Panc1 (cell line): ENCODE results near the gene CDYL. TPM values are rescaled to one million over a fixed set of nuclear protein-coding genes. Genes with fewer than 3 reads are reported as not detected.

Experiments
- ATAC-seq: fragments of 200-7000 bp; cut with Tn5 transposase; 2 replicates; pipeline ENCODE4 v1.9.1; 2020; ENCODE audit warnings: mild to moderate bottlenecking, moderate library complexity
- BruUV-seq: library from RNA; stranded (reverse); fragments of 400-500 nt; replicated peaks from 2 replicates; lab custom pipeline; 2021; lab: Mats Ljungman, UMichigan
- CTCF ChIA-PET: fragments of 300-600 bp; sonication (Branson Sonifier 250); formaldehyde crosslinking; loops from one replicate; lab custom pipeline; 2022; ENCODE audit warnings: antibody characterized with exemption; lab: Charles Lee
- POLR2A ChIA-PET: fragments of 300-600 bp; sonication (Branson Sonifier 250); formaldehyde crosslinking; loops from one replicate; lab custom pipeline; 2022; ENCODE audit warnings: antibody characterized with exemption; lab: Charles Lee
- DNase-seq: peaks from one replicate; pipeline ENCODE4 v3.0.0-alpha.2; 2010; ENCODE audit warnings: low read depth, low spot score
- H3K27ac ChIP-seq: 2 replicates; pipeline ENCODE4 v1.5.1; 2011; ENCODE audit warnings: mild to moderate bottlenecking, low read length, inconsistent platforms
- H3K27me3 ChIP-seq: fragments of 200-500 bp; sonication (Bioruptor generic); 2 replicates; pipeline ENCODE4 v1.6.0; 2014; ENCODE audit warnings: low read length, inconsistent platforms; ENCODE audit not compliant: control insufficient read depth, insufficient read depth
- H3K36me3 ChIP-seq: fragments of 200-500 bp; sonication (Bioruptor generic); 2 replicates; pipeline ENCODE4 v1.5.1; 2014; ENCODE audit warnings: inconsistent platforms, mild to moderate bottlenecking, low read length, moderate library complexity; ENCODE audit not compliant: control insufficient read depth, insufficient read depth
- H3K4me1 ChIP-seq: 2 replicates; pipeline ENCODE4 v1.5.1; 2011; ENCODE audit warnings: inconsistent platforms, mild to moderate bottlenecking, low read length, moderate library complexity; ENCODE audit not compliant: control insufficient read depth, insufficient read depth
- H3K4me3 ChIP-seq, 2 experiments: 2 replicates each; pipeline ENCODE4 v1.5.1; 2011 to 2012; ENCODE audit warnings: low read depth in 2 of 2, low read length in 2 of 2, mild to moderate bottlenecking in 2 of 2, inconsistent platforms in 1 of 2, moderate library complexity in 1 of 2
- H3K9me3 ChIP-seq: fragments of 200-500 bp; sonication (Bioruptor generic); 2 replicates; pipeline ENCODE4 v1.5.1; 2014; ENCODE audit warnings: low read depth, mild to moderate bottlenecking, inconsistent platforms, low read length, moderate library complexity; ENCODE audit not compliant: control insufficient read depth, insufficient read depth
- CTCF ChIP-seq: fragments of 450-650 bp; IDR thresholded peaks from 2 replicates; pipeline ENCODE4 v1.5.1; 2017; ENCODE audit warnings: mild to moderate bottlenecking
- POLR2AphosphoS5 ChIP-seq: IDR thresholded peaks from 2 replicates; pipeline ENCODE4 v1.6.1; 2012; ENCODE audit warnings: mild to moderate bottlenecking, low read depth, low read length, moderate library complexity
- REST ChIP-seq, 2 experiments: IDR thresholded peaks; 2 replicates each; pipeline ENCODE4 v1.6.1; 2011 to 2012; ENCODE audit warnings: low read depth in 2 of 2, control low read depth in 1 of 2, low read length in 1 of 2, mild to moderate bottlenecking in 1 of 2, moderate library complexity in 1 of 2; ENCODE audit not compliant: insufficient read depth in 1 of 2
- SIN3A ChIP-seq: IDR thresholded peaks from 2 replicates; pipeline ENCODE4 v1.6.1; 2012; ENCODE audit warnings: low read depth, mild to moderate bottlenecking, low read length, moderate library complexity, borderline replicate concordance; ENCODE audit not compliant: insufficient read depth
- TCF7L2 ChIP-seq: IDR thresholded peaks from 2 replicates; pipeline ENCODE4 v1.6.1; 2011; ENCODE audit warnings: mild to moderate bottlenecking, low read depth, low read length, inconsistent platforms
- in situ Hi-C: cut with HindIII; loops from 2 replicates; pipeline ENCODE4 v1.10.0; 2016; ENCODE audit warnings: low sequenced_read_pairs, low pct_unique_long_range_greater_than_20kb
- intact Hi-C: fragments of 100-400 bp; cut with micrococcal nuclease; formaldehyde crosslinking; loops from one replicate; pipeline ENCODE4 v1.10.0; 2022; ENCODE audit not compliant: unreplicated experiment
- total RNA-seq: library from RNA; stranded (reverse); gene quantifications from one replicate; pipeline ENCODE4 v1.2.1, GENCODE V29; 2021; ENCODE audit not compliant: unreplicated experiment

The CDYL gene
- total RNA-seq, 1 experiment from 2014 or later = 61.4 TPM

GRCh38 chr6:4888841-4889240, 112.6 kb downstream of the CDYL start:
- no peak overlapping the region for H3K4me3 ChIP-seq
- no peak for TF ChIP-seq CTCF
- TF ChIP-seq TCF7L2 = no peak
- no peak for TF ChIP-seq REST (IDR thresholded peaks at IDR 0.05; ENCODE audit: insufficient read depth in 1 of 2, low read depth in 2 of 2, low read length in 1 of 2)
- no peak for TF ChIP-seq POLR2AphosphoS5
- no peak for TF ChIP-seq SIN3A
- in situ Hi-C loops = no loop called here
- no peaks in the 10 kb centered on the region for H3K4me1 ChIP-seq
- intact Hi-C loops = no loop called here
- H3K36me3 ChIP-seq = no peaks in the 10 kb centered on the region
- no peak for ATAC-seq
- H3K27ac ChIP-seq = no peak overlapping the region
- no peaks in the 10 kb centered on the region for H3K9me3 ChIP-seq
- CTCF ChIA-PET = no interaction called here
- BruUV-seq = no TSS peak
- POLR2A ChIA-PET = interaction anchor here (0.7 kb wide), 1 partner anchor 85 kb away, joined by 3 read pairs; no protein-coding TSS in a partner anchor
- H3K27me3 ChIP-seq = no peaks in the 10 kb centered on the region
- DNase-seq = no peak

GRCh38 chr6:4889701-4890100, 113.5 kb downstream of the CDYL start:
- no peaks in the 10 kb centered on the region for H3K9me3 ChIP-seq
- ChIA-PET POLR2A (interaction anchor here (0.7 kb wide), 1 partner anchor 86 kb away, joined by 3 read pairs; no protein-coding TSS in a partner anchor), CTCF (no interaction called here)
- no peaks in the 10 kb centered on the region for H3K36me3 ChIP-seq
- no peak overlapping the region for H3K27ac ChIP-seq
- H3K27me3 ChIP-seq = no peaks in the 10 kb centered on the region
- BruUV-seq = no TSS peak
- ATAC-seq (no peak), DNase-seq (no peak)
- no peak overlapping the region for H3K4me3 ChIP-seq
- TF ChIP-seq SIN3A (no peak), POLR2AphosphoS5 (no peak), REST (IDR thresholded peaks at IDR 0.05; ENCODE audit: insufficient read depth in 1 of 2, low read depth in 2 of 2, low read length in 1 of 2) (no peak), TCF7L2 (no peak), CTCF (no peak)
- in situ Hi-C loops (no loop called here), intact Hi-C loops (no loop called here)
- no peaks in the 10 kb centered on the region for H3K4me1 ChIP-seq
